ENCODE results near the gene KCNN4.

Gene KCNN4

DNA sequence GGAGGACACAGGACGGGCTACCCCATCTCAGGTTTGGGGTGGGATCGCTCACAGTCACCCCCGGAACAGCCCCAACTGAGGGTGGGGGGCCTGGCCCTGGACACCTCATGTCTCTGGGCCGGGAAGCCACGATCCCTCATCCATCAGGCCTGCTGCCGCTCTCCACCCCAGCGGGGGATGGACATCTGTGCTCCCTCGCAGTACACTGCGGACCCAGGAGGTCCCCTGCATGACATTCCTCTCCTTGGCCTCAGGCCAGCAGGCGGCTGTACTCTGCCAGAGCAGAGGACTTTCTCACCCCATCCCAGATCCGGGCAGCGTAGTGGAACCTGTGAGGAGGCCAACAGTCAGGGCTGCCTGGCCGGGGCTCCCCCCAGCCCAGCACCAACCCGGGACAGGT is 49.4 kb downstream of the KCNN4 start:
- Mint-ChIP-seq H3K27ac (no peak overlapping the region), H3K4me1 (no peaks in the 10 kb centered on the region), H3K4me3 (no peak overlapping the region), H3K9me3 (no peaks in the 10 kb centered on the region), H3K27me3 (no peaks in the 10 kb centered on the region), H3K36me3 (ENCODE audit: low read depth) (peaks cover 25% of the 10 kb centered on the region)
- ATAC-seq (no peak), DNase-seq (no peak)

DNA sequence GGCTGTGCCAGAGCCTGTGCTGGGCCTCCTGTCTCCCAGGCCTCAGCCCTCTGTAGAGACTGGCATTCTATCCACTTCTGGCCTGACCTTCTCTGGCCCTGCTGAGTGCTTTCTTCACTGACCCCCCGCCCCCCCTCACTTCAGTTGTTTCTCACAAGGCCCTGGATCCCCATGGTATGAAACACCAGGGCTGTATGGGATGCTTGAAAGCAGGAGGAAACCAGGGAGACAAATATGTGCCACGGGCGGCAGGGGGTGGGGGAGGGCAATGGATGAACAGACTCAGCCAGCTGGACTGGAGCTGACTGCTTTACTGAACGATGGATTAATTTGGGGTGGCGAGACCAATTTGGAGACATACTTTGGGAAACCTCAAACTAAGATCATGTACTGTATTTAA is 50.9 kb downstream of the KCNN4 start:
- DNase-seq (no peak), ATAC-seq (no peak)
- Mint-ChIP-seq H3K9me3 (no peaks in the 10 kb centered on the region), H3K27ac (no peak overlapping the region), H3K4me3 (no peak overlapping the region), H3K36me3 (ENCODE audit: low read depth) (peaks cover 18% of the 10 kb centered on the region), H3K27me3 (no peaks in the 10 kb centered on the region), H3K4me1 (peaks cover 9% of the 10 kb centered on the region)

DNA sequence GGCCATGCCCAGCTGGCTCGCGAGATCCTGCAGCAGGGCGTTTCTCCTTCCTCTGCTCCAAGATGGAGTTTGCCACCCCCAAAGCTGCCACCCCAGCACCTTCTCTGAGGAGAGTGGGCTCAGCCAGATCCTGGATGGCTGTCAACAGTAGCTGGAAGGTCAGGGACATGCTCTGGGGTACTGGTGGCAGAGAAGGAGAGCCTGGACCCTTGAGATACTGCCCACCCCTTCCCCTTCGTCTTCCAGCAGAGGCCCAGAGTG is 53.2 kb downstream of the KCNN4 start:
- Mint-ChIP-seq H3K27me3 (no peaks in the 10 kb centered on the region), H3K36me3 (ENCODE audit: low read depth) (peaks cover 13% of the 10 kb centered on the region), H3K27ac (no peak overlapping the region), H3K4me3 (no peak overlapping the region), H3K9me3 (no peaks in the 10 kb centered on the region), H3K4me1 (peaks cover 9% of the 10 kb centered on the region)
- DNase-seq (no peak), ATAC-seq (no peak)

DNA sequence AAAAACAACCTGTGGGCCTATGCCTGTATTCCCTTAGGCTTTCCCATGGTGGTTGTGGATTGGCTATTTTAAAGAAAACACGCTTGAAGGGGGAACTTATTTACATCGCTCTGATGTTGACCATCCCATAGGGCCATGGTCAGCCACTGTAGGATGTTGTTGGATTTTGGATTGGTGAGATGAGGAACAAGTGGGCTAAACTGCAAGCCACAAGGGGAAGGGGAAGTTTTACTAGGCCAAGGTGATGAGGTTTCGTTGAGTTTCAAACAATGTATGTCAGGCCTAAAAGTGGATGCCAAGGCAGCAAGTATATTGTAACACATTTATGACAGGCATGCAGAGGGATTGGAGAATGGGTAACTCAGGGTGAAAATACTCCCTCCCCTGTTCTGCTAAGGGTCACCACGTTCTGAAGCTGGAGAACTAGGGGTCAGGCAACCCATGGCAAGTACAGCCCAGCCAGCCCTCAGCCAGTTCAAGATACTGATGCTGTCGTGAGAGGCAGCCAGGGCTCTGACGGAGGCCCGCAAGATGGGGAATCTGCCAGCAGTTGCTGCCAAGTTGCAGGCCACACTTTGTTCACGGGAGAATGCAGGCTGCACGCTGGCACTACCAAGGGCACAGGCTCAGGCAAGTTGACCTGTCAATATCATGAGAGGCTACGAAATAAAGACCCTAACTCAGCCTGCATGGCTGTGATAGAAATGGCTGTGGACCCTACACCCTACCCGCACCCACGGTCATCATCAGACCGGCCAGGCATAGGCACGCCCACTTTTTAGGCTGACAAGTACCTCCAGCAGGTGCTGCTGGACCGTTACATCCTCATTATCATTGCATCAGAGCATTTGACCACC is 53.8 kb downstream of the KCNN4 start:
- DNase-seq (no peak), ATAC-seq (no peak)
- Mint-ChIP-seq H3K4me1 (peaks cover 9% of the 10 kb centered on the region), H3K27ac (no peak overlapping the region), H3K36me3 (ENCODE audit: low read depth) (peaks cover 8% of the 10 kb centered on the region), H3K27me3 (no peaks in the 10 kb centered on the region), H3K9me3 (no peaks in the 10 kb centered on the region), H3K4me3 (no peak overlapping the region)

DNA sequence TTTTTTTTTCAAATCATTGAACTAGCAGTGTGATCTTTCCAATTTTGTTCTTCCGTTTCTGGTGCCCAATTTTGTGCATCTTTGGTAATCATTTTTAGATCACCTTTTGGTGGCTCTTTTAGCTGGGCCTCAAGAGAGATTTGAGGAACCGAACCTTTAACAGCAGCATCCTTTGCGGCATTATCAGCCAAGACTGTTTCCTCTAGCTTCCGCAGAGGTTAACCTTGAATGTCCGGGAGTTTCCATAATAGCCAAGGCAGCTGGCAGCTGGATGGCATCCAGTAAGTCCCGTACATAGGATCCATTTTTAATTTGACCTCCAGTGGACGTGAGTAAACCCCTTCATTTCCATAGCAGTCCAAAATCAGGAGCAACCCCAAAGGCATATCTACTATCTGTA is 55.3 kb downstream of the KCNN4 start:
- DNase-seq (no peak), ATAC-seq (no peak)
- Mint-ChIP-seq H3K27me3 (no peaks in the 10 kb centered on the region), H3K36me3 (ENCODE audit: low read depth) (peaks cover 6% of the 10 kb centered on the region), H3K4me1 (peaks cover 15% of the 10 kb centered on the region), H3K27ac (no peak overlapping the region), H3K4me3 (no peak overlapping the region), H3K9me3 (no peaks in the 10 kb centered on the region)

DNA sequence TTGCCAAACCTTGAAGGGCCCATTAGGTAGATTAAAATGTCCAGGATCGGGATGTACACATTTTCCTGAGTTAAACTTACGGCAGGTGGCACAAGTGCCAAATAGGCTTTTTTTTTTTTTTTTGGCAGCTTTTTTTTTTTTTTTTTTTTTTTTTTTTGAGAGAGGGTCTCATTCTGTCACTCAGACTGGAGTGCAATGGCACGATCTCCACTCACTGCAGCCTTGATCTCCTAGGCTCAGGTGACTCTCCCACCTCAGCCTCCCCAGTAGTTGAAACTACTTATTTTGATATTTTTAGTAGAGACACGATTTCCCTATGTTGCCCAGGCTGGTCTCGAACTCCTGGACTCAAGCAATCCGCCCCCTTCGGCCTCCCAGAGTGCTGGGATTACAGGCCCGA is 55.9 kb downstream of the KCNN4 start:
- Mint-ChIP-seq H3K36me3 (ENCODE audit: low read depth) (peaks cover 3% of the 10 kb centered on the region), H3K27ac (no peak overlapping the region), H3K27me3 (no peaks in the 10 kb centered on the region), H3K4me1 (peaks cover 15% of the 10 kb centered on the region), H3K4me3 (no peak overlapping the region), H3K9me3 (no peaks in the 10 kb centered on the region)
- ATAC-seq = no peak
- no peak for DNase-seq

DNA sequence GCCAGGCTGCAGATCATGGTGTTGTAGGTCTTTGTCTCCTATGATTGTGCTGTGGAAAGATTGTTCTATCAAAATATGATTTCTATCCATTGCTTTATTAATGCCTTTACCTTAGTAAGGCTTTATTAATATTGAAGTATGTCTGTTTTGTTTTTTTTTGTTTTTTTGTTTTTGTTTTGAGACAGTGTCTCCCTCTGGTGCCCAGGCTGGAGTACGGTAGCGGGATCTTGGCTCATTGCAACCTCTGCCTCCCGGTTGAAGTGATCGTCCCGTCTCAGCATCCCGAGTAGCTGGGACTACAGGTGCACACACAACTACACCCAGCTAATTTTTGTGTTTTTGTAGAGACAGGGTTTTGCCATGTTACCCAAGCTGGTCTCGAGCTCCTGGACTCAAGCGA is 57.2 kb downstream of the KCNN4 start:
- Mint-ChIP-seq H3K9me3 (no peaks in the 10 kb centered on the region), H3K4me1 (peaks cover 15% of the 10 kb centered on the region), H3K4me3 (no peak overlapping the region), H3K27ac (no peak overlapping the region), H3K27me3 (no peaks in the 10 kb centered on the region), H3K36me3 (ENCODE audit: low read depth) (peaks cover 3% of the 10 kb centered on the region)
- DNase-seq (no peak), ATAC-seq (no peak)

DNA sequence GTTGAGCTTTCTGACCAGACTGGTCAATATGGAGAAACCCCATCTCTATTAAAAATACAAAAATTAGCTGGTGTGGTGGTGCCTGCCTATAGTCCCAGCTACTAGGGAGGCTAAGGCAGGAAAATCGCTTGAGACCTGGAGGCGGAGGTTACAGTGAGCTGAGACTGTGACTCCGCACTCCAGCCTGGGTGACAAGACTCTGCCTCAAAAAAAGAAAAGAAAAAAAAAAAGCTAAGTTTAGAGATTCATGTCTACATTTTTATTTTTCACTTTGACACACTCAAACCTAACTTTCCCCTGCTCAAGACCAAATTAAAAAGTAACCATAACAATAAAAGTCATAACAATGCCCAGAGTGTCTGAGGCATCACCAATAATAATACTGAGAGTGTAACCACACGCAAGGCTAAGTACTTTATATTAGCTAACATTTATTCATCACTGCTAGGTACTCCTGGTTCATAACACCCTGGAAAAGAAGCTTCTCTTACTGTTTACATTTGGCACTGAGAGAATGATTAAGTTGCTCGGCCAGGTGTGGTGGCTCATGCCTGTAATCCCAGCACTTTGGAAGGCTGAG is 59.2 kb downstream of the KCNN4 start:
- ATAC-seq (no peak), DNase-seq (no peak)
- Mint-ChIP-seq H3K27ac (peak overlapping the region; percentile 19), H3K9me3 (no peaks in the 10 kb centered on the region), H3K27me3 (no peaks in the 10 kb centered on the region), H3K4me3 (no peak overlapping the region), H3K4me1 (peaks cover 15% of the 10 kb centered on the region), H3K36me3 (ENCODE audit: low read depth) (no peaks in the 10 kb centered on the region)

DNA sequence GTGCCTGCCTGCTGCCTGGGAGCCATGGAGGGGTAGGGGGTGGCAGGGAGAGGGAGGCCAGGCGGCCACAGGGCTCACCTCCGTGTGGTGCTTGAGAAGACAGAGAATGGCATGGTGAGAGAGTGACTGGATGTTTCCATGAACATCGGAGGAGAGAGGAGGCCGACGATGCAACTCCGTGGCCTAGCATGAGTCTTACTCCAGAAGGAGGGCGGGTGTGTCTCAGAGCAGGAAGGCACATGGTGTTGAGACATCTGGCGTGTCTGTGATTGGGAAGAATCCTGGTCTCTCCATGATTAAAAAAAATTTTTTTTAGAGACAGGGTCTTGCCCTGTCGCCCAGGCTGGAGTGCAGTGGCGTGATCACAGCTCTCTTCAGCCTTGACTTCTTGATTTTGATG is 59.8 kb downstream of the KCNN4 start:
- H3K4me1 Mint-ChIP-seq = peaks cover 15% of the 10 kb centered on the region

DNA sequence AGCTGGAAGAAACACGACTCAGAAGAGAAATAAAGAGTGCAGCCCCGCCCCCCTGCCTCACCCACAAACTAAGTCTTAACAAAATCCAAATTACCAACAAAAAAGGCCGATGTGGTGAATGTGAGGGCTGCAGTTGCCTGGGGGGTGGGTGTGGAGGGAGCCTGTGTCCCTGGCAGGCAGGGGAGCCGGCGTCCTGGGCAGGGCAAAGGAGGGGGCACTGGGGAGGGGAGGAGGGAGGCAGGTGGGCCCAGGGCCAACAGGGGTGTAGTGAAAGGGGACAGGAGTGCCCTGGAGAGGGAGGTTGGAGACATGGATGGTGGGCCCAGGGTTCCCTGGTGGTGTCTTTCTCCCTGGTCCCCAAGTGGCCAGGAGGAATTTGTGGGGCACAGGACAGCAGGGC is 60.9 kb downstream of the KCNN4 start:
- Mint-ChIP-seq H3K4me3 (no peak overlapping the region), H3K27ac (no peak overlapping the region), H3K4me1 (peaks cover 7% of the 10 kb centered on the region), H3K27me3 (no peaks in the 10 kb centered on the region), H3K36me3 (ENCODE audit: low read depth) (no peaks in the 10 kb centered on the region), H3K9me3 (no peaks in the 10 kb centered on the region)
- ATAC-seq = no peak
- DNase-seq = no peak

More for the DNA sequence above, 59.8 kb downstream of the KCNN4 start:
- Mint-ChIP-seq H3K36me3 (ENCODE audit: low read depth) (no peaks in the 10 kb centered on the region), H3K27ac (peak overlapping the region; percentile 19), H3K4me3 (no peak overlapping the region), H3K9me3 (no peaks in the 10 kb centered on the region), H3K27me3 (no peaks in the 10 kb centered on the region)
- DNase-seq (no peak), ATAC-seq (no peak)

DNA sequence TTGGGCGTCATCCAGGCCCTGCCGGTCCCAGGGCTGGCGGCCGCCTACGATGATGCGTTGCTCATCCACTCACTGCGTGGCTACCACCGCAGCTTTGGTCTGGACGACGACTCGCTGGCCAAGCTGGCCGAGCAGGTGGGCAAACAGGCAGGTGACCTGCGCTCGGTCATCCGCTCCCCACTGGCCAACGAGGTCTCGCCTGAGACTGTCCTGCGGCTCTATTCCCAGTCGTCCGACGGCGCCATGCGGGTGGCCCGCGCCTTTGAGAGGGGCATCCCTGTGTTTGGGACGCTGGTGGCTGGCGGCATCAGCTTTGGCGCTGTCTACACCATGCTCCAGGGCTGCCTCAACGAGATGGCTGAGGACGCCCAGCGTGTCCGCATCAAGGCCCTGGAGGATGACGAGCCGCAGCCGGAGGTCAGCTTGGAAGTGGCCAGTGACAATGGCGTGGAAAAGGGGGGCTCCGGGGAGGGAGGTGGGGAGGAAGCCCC is 61.4 kb downstream of the KCNN4 start:
- Mint-ChIP-seq H3K36me3 (ENCODE audit: low read depth) (no peaks in the 10 kb centered on the region), H3K4me3 (no peak overlapping the region), H3K4me1 (peaks cover 7% of the 10 kb centered on the region), H3K27me3 (peaks cover 2% of the 10 kb centered on the region), H3K27ac (no peak overlapping the region), H3K9me3 (no peaks in the 10 kb centered on the region)
- DNase-seq (no peak), ATAC-seq (no peak)

DNA sequence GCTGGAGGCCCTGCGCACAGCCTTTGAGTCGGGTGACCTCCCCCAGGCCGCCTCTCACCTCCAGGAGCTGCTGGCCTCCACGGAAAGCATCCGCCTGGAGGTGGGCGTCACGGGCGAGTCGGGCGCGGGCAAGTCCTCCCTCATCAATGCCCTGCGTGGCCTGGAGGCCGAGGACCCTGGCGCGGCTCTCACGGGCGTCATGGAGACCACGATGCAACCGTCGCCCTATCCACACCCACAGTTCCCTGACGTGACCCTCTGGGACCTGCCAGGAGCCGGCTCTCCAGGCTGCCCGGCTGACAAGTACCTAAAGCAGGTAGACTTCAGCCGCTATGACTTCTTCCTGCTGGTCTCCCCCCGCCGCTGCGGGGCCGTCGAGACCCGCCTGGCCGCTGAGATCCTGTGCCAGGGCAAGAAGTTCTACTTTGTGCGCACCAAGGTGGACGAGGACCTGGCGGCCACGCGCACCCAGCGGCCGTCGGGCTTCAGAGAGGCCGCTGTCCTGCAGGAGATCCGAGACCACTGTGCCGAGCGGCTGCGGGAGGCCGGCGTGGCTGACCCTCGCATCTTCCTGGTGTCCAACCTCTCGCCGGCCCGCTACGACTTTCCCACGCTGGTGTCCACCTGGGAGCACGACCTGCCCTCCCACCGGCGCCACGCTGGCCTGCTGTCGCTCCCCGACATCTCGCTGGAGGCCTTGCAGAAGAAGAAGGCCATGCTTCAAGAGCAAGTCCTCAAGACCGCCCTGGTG is 62.0 kb downstream of the KCNN4 start:
- peaks cover 7% of the 10 kb centered on the region for H3K4me1 Mint-ChIP-seq
- no peak overlapping the region for H3K4me3 Mint-ChIP-seq
- no peaks in the 10 kb centered on the region for H3K9me3 Mint-ChIP-seq
- no peaks in the 10 kb centered on the region for H3K36me3 Mint-ChIP-seq (ENCODE audit: low read depth)
- no peak overlapping the region for H3K27ac Mint-ChIP-seq
- DNase-seq (no peak), ATAC-seq (no peak)
- peaks cover 2% of the 10 kb centered on the region for H3K27me3 Mint-ChIP-seq

All from activated naive CD8-positive, alpha-beta T cell treated with anti-CD3 and anti-CD28 coated beads, Interleukin-2, amount 50 U/mL, for 24 hours (primary cell).